Heart right ventricle (tissue), 16 donors: Measurements from ENCODE around the gene EBLN1. TPM values are rescaled to one million over a fixed set of nuclear protein-coding genes. Genes with fewer than 3 reads are reported as not detected.
"Not testable (repeated sequence)": the region's sequence is repeated elsewhere in the genome, so short reads cannot be mapped to it uniquely, and the experiment has no call there.

Experiments
- ATAC-seq, 8 donors: fragments of 200-7000 bp; cut with Tn5 transposase; one replicate each; pipeline ENCODE4 v1.9.1; 2020; ENCODE audit warnings: mild to moderate bottlenecking in 8 of 8, moderate library complexity in 8 of 8, moderate number of reproducible peaks in 1 of 8
- DNase-seq, 2 donors: peaks; one replicate each; pipeline ENCODE4 v3.0.0-alpha.2; 2020
- H3K27ac ChIP-seq, 10 donors: fragments of 200-600 bp; sonication (generic) in 2 of 10; one replicate each; pipeline versions ENCODE4 v1.5.0 to v1.8.0; 2020 to 2022; ENCODE audit warnings: mild to moderate bottlenecking in 3 of 10
- H3K27me3 ChIP-seq, 7 donors: fragments of 200-600 bp; one replicate each; pipeline ENCODE4 v1.8.0; 2021 to 2022; ENCODE audit warnings: mild to moderate bottlenecking in 2 of 7
- H3K36me3 ChIP-seq, 9 donors: fragments of 200-600 bp; sonication (generic) in 1 of 9; one replicate each; pipeline versions ENCODE4 v1.5.0 to v1.8.0; 2020 to 2022; ENCODE audit warnings: mild to moderate bottlenecking in 2 of 9
- H3K4me1 ChIP-seq, 9 donors: fragments of 200-600 bp; sonication (generic) in 1 of 9; one replicate each; pipeline versions ENCODE4 v1.5.0 to v1.8.0; 2020 to 2022; ENCODE audit warnings: mild to moderate bottlenecking in 4 of 9
- H3K4me3 ChIP-seq, 10 donors: fragments of 200-600 bp; sonication (generic) in 2 of 10; one replicate each; pipeline versions ENCODE4 v1.5.0 to v1.8.0; 2020 to 2022; ENCODE audit warnings: mild to moderate bottlenecking in 7 of 10, moderate library complexity in 2 of 10
- H3K9me3 ChIP-seq, 11 donors: fragments of 200-600 bp in 10 of 11; sonication (generic) in 2 of 11; one replicate each; pipeline versions ENCODE4 v1.5.0 to v1.8.0; 2013 to 2022; ENCODE audit warnings: mild to moderate bottlenecking in 2 of 11, control low read depth in 1 of 11, moderate library complexity in 1 of 11
- CTCF ChIP-seq, 9 donors: fragments of 200-600 bp; sonication (generic) in 2 of 9; IDR thresholded peaks; one replicate each; pipeline versions ENCODE4 v1.5.0 to v1.8.0; 2021 to 2022; ENCODE audit warnings: antibody characterized with exemption in 9 of 9, mild to moderate bottlenecking in 5 of 9, moderate library complexity in 1 of 9
- WGBS, 2 donors: extraction: QIAGEN DNeasy Blood & Tissue Kit; methylation state at CpG; one replicate each; pipeline ENCODE4 v1.1.7; 2013; ENCODE audit warnings: inconsistent platforms in 1 of 2; 5-methylcytosine and 5-hydroxymethylcytosine counted together
- intact Hi-C, 10 donors: fragments of 100-400 bp; cut with DNase I; formaldehyde crosslinking; loops; one replicate each; pipeline versions ENCODE4 v1.11.1 to v1.14.2; 2022
- polyA plus RNA-seq, 2 donors: library from polyadenylated mRNA; stranded (reverse); fragments of 200-250 nt; gene quantifications; one replicate each; pipeline ENCODE4 v1.2.3, GENCODE V29; 2013
- total RNA-seq, 10 donors: library from RNA; stranded (reverse); fragmentation: NEBNext Ultra II Directional in 3 of 10; extraction: Animal tissue kit (Norgen Biotek cat#: 25700) in 3 of 10; gene quantifications; one replicate each; pipeline versions ENCODE4 v1.2.1 to v1.2.4, GENCODE V29; 2021 to 2023
- donor health status: Arrhythmogenic right ventricular cardiomyopathy.
- donor health status: ischemic (EF 13 %, LVEDD 7.1; RV severe dilation, severe dysfunction).
- donor health status: healthy with polysubstance abuse.
- donor health status: DM: no; HTN: yes; CAD: no.
- donor health status: DM: no; HTN: no; CAD: no.
- donor health status: ischemic (EF 25% LVEDD 6.9; RV normal size, moderate dysfunction).
- donor health status: ischemic (EF 25% LVEDD 5.7; RV mildly dilated, moderate dysfunction).
- donor health status: healthy.
- donor health status: DM: yes; HTN: yes; CAD: no.
- donor health status: Ischemic cardiomyopathy.
- donor health status: ischemic (EF 35%, LVEDD 5.7; RV mildly dilated, moderate dysfunction).
- donor health status: nonischemic (EF 11% LVEDD 7.7; RV severe dilation, severe dysfunction).
- donor health status: DM: yes; HTN: yes; CAD: no.
- donor health status: PGD.
- donor health status: ischemic (EF 29% LVEDD 5.4; RV normal size, mild dysfunction).
- donor health status: nonischemic (EF 23%, LVEDD 6.1; RV moderate dilation, normal function).

EBLN1 gene
- total and polyA plus RNA-seq, 12 donors, result not detected

- Histone ChIP-seq H3K36me3 (no peaks in the 10 kb centered on the region), H3K9me3 (peaks cover 0 to 5% (median 0%) of the 10 kb centered on the region in 11 donors), H3K27ac (no peak overlapping the region), H3K4me3 (no peak overlapping the region), H3K27me3 (no peaks in the 10 kb centered on the region), H3K4me1 (no peaks in the 10 kb centered on the region)
- intact Hi-C loops, result no loop called here
- 82 to 87% methylated on average over 2 of the region's 2 CpGs for WGBS, 2 donors
- ATAC-seq, result no peak
- DNase-seq, result no peak
- peak in 2 of 9 donors; percentile 7 to 26 for TF ChIP-seq CTCF (IDR thresholded peaks at IDR 0.05)
These were observed 633 bp upstream of the EBLN1 start for GRCh38 chr10:22218448-22218847.

GRCh38 chr10:22217084-22217483, 731 bp downstream of the EBLN1 start:
- H3K27ac ChIP-seq, H3K36me3 ChIP-seq, ATAC-seq, H3K27me3 ChIP-seq, DNase-seq, intact Hi-C loops, H3K4me3 ChIP-seq, H3K9me3 ChIP-seq, H3K4me1 ChIP-seq: not testable (repeated sequence)
- 87 to 88% methylated on average over 5 of the region's 5 CpGs for WGBS, 2 donors

GRCh38 chr10:22210267-22210666, 7.5 kb downstream of the EBLN1 start:
- TF ChIP-seq CTCF (IDR thresholded peaks at IDR 0.05), result no peak
- no peaks in the 10 kb centered on the region for H3K36me3 ChIP-seq
- DNase-seq (no peak), ATAC-seq (no peak)
- no peaks in the 10 kb centered on the region for H3K9me3 ChIP-seq
- no peaks in the 10 kb centered on the region for H3K27me3 ChIP-seq
- H3K4me3 ChIP-seq, result no peak overlapping the region
- 79 to 89% methylated on average over 5 of the region's 5 CpGs for WGBS, 2 donors
- H3K27ac ChIP-seq, result no peak overlapping the region
- H3K4me1 ChIP-seq, result no peaks in the 10 kb centered on the region
- intact Hi-C loops, result no loop called here

GRCh38 chr10:22193945-22194344, 23.9 kb downstream of the EBLN1 start:
- DNase-seq, result no peak
- intact Hi-C loops, result no loop called here
- Histone ChIP-seq H3K9me3 (no peaks in the 10 kb centered on the region), H3K27ac (no peak overlapping the region), H3K4me1 (no peaks in the 10 kb centered on the region), H3K4me3 (no peak overlapping the region), H3K27me3 (peaks cover 0 to 14% (median 0%) of the 10 kb centered on the region in 7 donors), H3K36me3 (no peaks in the 10 kb centered on the region)
- no peak for TF ChIP-seq CTCF (IDR thresholded peaks at IDR 0.05)
- 78 to 86% methylated on average over 2 of the region's 2 CpGs for WGBS, 2 donors
- ATAC-seq, result no peak

GRCh38 chr10:22185586-22185985, 32.2 kb downstream of the EBLN1 start:
- no peak for ATAC-seq
- no peak for TF ChIP-seq CTCF (IDR thresholded peaks at IDR 0.05)
- WGBS, 2 donors, result 90% methylated on average over 4 of the region's 4 CpGs
- no peak for DNase-seq
- Histone ChIP-seq H3K4me1 (no peaks in the 10 kb centered on the region), H3K27ac (no peak overlapping the region), H3K27me3 (peaks cover 0 to 23% (median 3%) of the 10 kb centered on the region in 7 donors), H3K36me3 (no peaks in the 10 kb centered on the region), H3K9me3 (peaks cover 0 to 11% (median 5%) of the 10 kb centered on the region in 11 donors), H3K4me3 (no peak overlapping the region)
- intact Hi-C loops, result no loop called here
